A549 (cell line): Measurements from ENCODE around the gene MAPKAP1. TPM values are rescaled to one million over a fixed set of nuclear protein-coding genes. Genes with fewer than 3 reads are reported as not detected.

Experiments used
- ATAC-seq, 2 experiments: fragments of 200-7000 bp in 1 of 2; fragments of >200 bp in 1 of 2; cut with Nextera tagmentation in 1 of 2; cut with Tn5 transposase in 1 of 2; 3 replicates each; pipeline versions ENCODE4 v1.8.0 to v1.9.1; 2018 to 2020; ENCODE audit warnings: mild to moderate bottlenecking in 1 of 2, moderate library complexity in 1 of 2
- CTCF ChIA-PET: fragments of 300-600 bp; sonication (Branson Sonifier 250); formaldehyde crosslinking; extraction: SDS; loops from one replicate; lab custom pipeline; 2021; ENCODE audit warnings: antibody characterized with exemption, inconsistent platforms; lab: Yijun Ruan, JAX
- POLR2A ChIA-PET: fragments of 350-600 bp; formaldehyde crosslinking; extraction: SDS; loops from one replicate; lab custom pipeline; 2021; ENCODE audit warnings: antibody characterized with exemption, inconsistent platforms; lab: Yijun Ruan, JAX
- DNase-seq, 2 experiments: peaks; one replicate each; pipeline versions ENCODE4 v3.0.0 to v3.0.0-alpha.2; 2011 to 2016; ENCODE audit warnings: low read depth in 1 of 2, low spot score in 1 of 2
- FAIRE-seq: peaks from 2 replicates; lab custom pipeline; 2011; peaks lifted over from hg19 to GRCh38; lab: Jason Lieb, UNC
- H3K27ac ChIP-seq, 2 experiments: fragments of >200 bp; sonication (Bioruptor Twin); formaldehyde crosslinking; 3 replicates each; pipeline ENCODE4 v1.5.1; 2016 to 2017
- H3K4me1 ChIP-seq: fragments of >200 bp; sonication (Bioruptor Twin); formaldehyde crosslinking; 3 replicates; pipeline ENCODE4 v1.6.1; 2016
- H3K4me2 ChIP-seq: fragments of >200 bp; sonication (Bioruptor Twin); formaldehyde crosslinking; 3 replicates; pipeline ENCODE4 v1.6.1; 2016
- H3K4me3 ChIP-seq: fragments of >200 bp; sonication (Bioruptor Twin); formaldehyde crosslinking; 3 replicates; pipeline ENCODE4 v1.5.1; 2016
- H3K9me3 ChIP-seq: fragments of >200 bp; sonication (Bioruptor Twin); formaldehyde crosslinking; 3 replicates; pipeline ENCODE4 v1.6.1; 2016
- BCL3 ChIP-seq: fragments of >200 bp; sonication (Bioruptor Twin); formaldehyde crosslinking; IDR thresholded peaks from 3 replicates; pipeline ENCODE4 v1.6.1; 2016
- BHLHE40 ChIP-seq: IDR thresholded peaks from 2 replicates; pipeline ENCODE4 v1.6.1; 2012; ENCODE audit warnings: low read depth, low read length, inconsistent platforms
- CEBPB ChIP-seq, 2 experiments: fragments of >200 bp in 1 of 2; sonication (Bioruptor Twin) in 1 of 2; formaldehyde crosslinking in 1 of 2; IDR thresholded peaks; 2 replicates each; pipeline ENCODE4 v1.6.1; 2012 to 2016
- CHD4 ChIP-seq: fragments of 200-600 bp; sonication (generic); IDR thresholded peaks from 2 replicates; pipeline ENCODE4 v1.6.1; 2016; ENCODE audit warnings: antibody characterized with exemption, mild to moderate bottlenecking, borderline replicate concordance
- EHMT2 ChIP-seq: fragments of 200-600 bp; sonication (generic); IDR thresholded peaks from 2 replicates; pipeline ENCODE4 v1.6.1; 2016; ENCODE audit warnings: antibody characterized with exemption, low read depth, mild to moderate bottlenecking, moderate library complexity
- ESRRA ChIP-seq: fragments of 150-350 bp; IDR thresholded peaks from 2 replicates; pipeline ENCODE4 v1.6.1; 2014; ENCODE audit warnings: mild to moderate bottlenecking, low read length, borderline replicate concordance
- FOSB ChIP-seq: fragments of 250-450 bp; sonication (Bioruptor Pico); IDR thresholded peaks from 2 replicates; pipeline ENCODE4 v1.5.0; 2020; ENCODE audit warnings: mild to moderate bottlenecking, moderate library complexity
- FOSL2 ChIP-seq, 2 experiments: fragments of 450-650 bp in 1 of 2; fragments of >200 bp in 1 of 2; sonication (Bioruptor Twin) in 1 of 2; formaldehyde crosslinking; IDR thresholded peaks; 2 replicates each; pipeline versions ENCODE4 v1.5.0 to v1.6.1; 2016 to 2020; ENCODE audit warnings: mild to moderate bottlenecking in 1 of 2, moderate library complexity in 1 of 2
- HDAC2 ChIP-seq: fragments of 200-600 bp; sonication (generic); IDR thresholded peaks from 2 replicates; pipeline ENCODE4 v1.6.1; 2016
- HES2 ChIP-seq: fragments of >200 bp; sonication (Bioruptor Twin); formaldehyde crosslinking; IDR thresholded peaks from 2 replicates; pipeline ENCODE4 v1.6.1; 2016
- HOXA7 ChIP-seq: fragments of 250-450 bp; sonication (Bioruptor Pico); IDR thresholded peaks from 2 replicates; pipeline ENCODE4 v1.5.0; 2020; ENCODE audit warnings: mild to moderate bottlenecking, moderate library complexity
- KDM1A ChIP-seq: fragments of 200-600 bp; sonication (generic); IDR thresholded peaks from 2 replicates; pipeline ENCODE4 v1.6.1; 2016; ENCODE audit warnings: low read depth, mild to moderate bottlenecking
- KDM5A ChIP-seq: fragments of 200-600 bp; sonication (generic); IDR thresholded peaks from 2 replicates; pipeline ENCODE4 v1.6.1; 2016; ENCODE audit warnings: antibody characterized with exemption, mild to moderate bottlenecking
- MYC ChIP-seq: IDR thresholded peaks from 2 replicates; pipeline ENCODE4 v1.6.1; 2012; ENCODE audit warnings: mild to moderate bottlenecking, inconsistent platforms, low read length, improper control_type of control experiment, borderline replicate concordance
- NFE2L2 ChIP-seq: fragments of 150-350 bp; conservative IDR thresholded peaks from 2 replicates; pipeline ENCODE4 v1.6.1; 2014; ENCODE audit warnings: low read length
- NR3C1 ChIP-seq: fragments of >200 bp; sonication (Bioruptor Twin); formaldehyde crosslinking; IDR thresholded peaks from 3 replicates; pipeline ENCODE4 v1.6.1; 2017
- RARB ChIP-seq: fragments of 250-450 bp; sonication (Bioruptor Pico); IDR thresholded peaks from 2 replicates; pipeline ENCODE4 v1.8.0; 2021; ENCODE audit warnings: mild to moderate bottlenecking, moderate library complexity
- RNF2 ChIP-seq: fragments of 200-600 bp; sonication (generic); IDR thresholded peaks from 2 replicates; pipeline ENCODE4 v1.6.1; 2016; ENCODE audit warnings: low read depth, mild to moderate bottlenecking, antibody characterized with exemption, moderate library complexity, borderline replicate concordance
- TFCP2L1 ChIP-seq: fragments of 250-450 bp; sonication (Bioruptor Pico); IDR thresholded peaks from 2 replicates; pipeline ENCODE4 v1.5.0; 2021; ENCODE audit warnings: mild to moderate bottlenecking
- ZC3H11A ChIP-seq: fragments of 450-650 bp; IDR thresholded peaks from 2 replicates; pipeline ENCODE4 v1.6.1; 2014; ENCODE audit warnings: antibody characterized with exemption, mild to moderate bottlenecking
- WGBS: methylation state at CpG from one replicate; pipeline ENCODE4 v1.1.6; 2017; ENCODE audit errors: missing lambda C conversion rate; 5-methylcytosine and 5-hydroxymethylcytosine counted together
- polyA plus RNA-seq, 4 experiments: library from polyadenylated mRNA; depleted of rRNA in 3 of 4; stranded (reverse); fragments of >200 nt; fragmentation: RNase III in 1 of 4; extraction: RNeasy Plus Mini Kit Qiagen cat#74134 plus additional on column Dnase treatment in 1 of 4; gene quantifications; 2 replicates in 3 of 4; 3 replicates in 1 of 4; pipeline ENCODE4 v1.2.3, GENCODE V29; 2011 to 2017
- TF ChIP-seq, protein P1 (sequence below): fragments of >200 bp; sonication (Bioruptor Twin); formaldehyde crosslinking; IDR thresholded peaks from 3 replicates; pipeline ENCODE4 v1.5.1; 2016
- TF ChIP-seq, protein P2 (sequence below): IDR thresholded peaks from 2 replicates; pipeline ENCODE4 v1.6.1; 2012
- TF ChIP-seq, protein P3 (sequence below): IDR thresholded peaks from 2 replicates; pipeline ENCODE4 v1.6.1; 2012

The MAPKAP1 gene
- polyA plus RNA-seq, 2 of the 4 experiments (the other 2 are of a cell fraction), result 49.9 to 119 TPM

DNA sequence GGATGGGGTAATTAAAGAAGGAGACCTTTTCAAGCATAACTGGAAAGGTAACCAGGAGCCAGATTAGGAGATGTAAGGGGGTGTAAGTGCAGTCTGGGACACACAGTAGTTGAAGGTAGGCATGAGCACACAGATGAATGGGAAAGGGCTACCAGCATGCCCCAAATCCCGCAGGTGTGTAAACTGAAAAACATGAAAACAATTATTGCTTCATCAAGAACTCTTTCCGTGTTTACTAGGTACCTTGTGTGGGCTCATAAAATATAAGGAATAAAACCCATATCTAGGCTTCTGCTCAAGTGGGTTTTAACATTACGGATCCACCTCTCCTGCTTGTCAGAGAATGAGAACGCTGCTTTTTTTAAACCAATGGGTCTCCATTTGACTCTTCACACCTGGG lies 1.1 kb downstream of the MAPKAP1 start:
- CTCF ChIA-PET, result interaction anchor here (1.1 kb wide), 1 partner anchor 33 kb away, joined by 3 read pairs; no protein-coding TSS in a partner anchor
- no peak for TF ChIP-seq KDM5A
- 0 out of 4 replicates have a peak, but pooled peaks of 1 of the 2 experiments have one; percentile 8 for TF ChIP-seq CEBPB (IDR thresholded peaks at IDR 0.05)
- TF ChIP-seq TFCP2L1, result no peak
- TF ChIP-seq, all 56 proteins: peak for 1
- no peaks in the 10 kb centered on the region for H3K9me3 ChIP-seq
- peaks cover 17% of the 10 kb centered on the region for H3K4me1 ChIP-seq
- POLR2A ChIA-PET, result interaction anchor here (1.7 kb wide), 1 partner anchor 13 kb away, joined by 13 read pairs; no protein-coding TSS in a partner anchor
- WGBS, result 63% methylated on average over 4 of the region's 4 CpGs
- H3K27ac ChIP-seq, result peak overlapping the region; percentile 92 to 93; a peak in 5 of 6 replicates
- H3K4me2 ChIP-seq, result peak overlapping the region; percentile 97
- peak overlapping the region; percentile 79 for H3K4me3 ChIP-seq
- FAIRE-seq (no peak), DNase-seq (no peak), ATAC-seq (no peak)

DNA sequence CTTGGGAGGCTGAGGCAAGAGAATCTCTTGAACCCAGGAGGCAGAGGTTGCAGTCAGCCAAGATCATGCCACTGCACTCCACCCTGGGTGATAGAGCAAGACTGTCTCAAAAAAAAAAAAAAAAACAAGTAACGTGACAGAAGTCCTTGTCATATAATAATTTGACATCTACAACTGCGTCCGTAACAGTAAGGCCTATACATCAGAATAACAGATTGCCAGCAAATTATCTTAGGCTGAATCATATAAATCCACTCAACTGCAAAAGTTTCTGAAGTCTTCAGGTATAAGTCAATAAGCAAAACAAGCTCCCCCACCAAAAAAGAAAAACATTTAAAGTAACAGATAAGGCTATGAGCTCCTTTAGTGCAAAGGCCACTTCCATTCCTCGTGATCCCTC lies 3.3 kb downstream of the MAPKAP1 start:
- WGBS, result 91% methylated on average over 4 of the region's 4 CpGs
- no peak for DNase-seq
- ATAC-seq, result no peak
- no peak for FAIRE-seq
- ChIA-PET CTCF (interaction anchor here (0.6 to 1.0 kb wide), 2 partner anchors 22 to 850 kb away, joined by 3 to 4 read pairs; no protein-coding TSS in a partner anchor), POLR2A (interaction anchor here (0.7 kb wide), 1 partner anchor 113 kb away, joined by 5 read pairs; no protein-coding TSS in a partner anchor)
- H3K4me3 ChIP-seq, result no peak overlapping the region
- H3K9me3 ChIP-seq, result no peaks in the 10 kb centered on the region
- no peak overlapping the region for H3K4me2 ChIP-seq
- TF ChIP-seq MYC, result no peak
- no peak for TF ChIP-seq NFE2L2
- no peak for TF ChIP-seq NR3C1
- TF ChIP-seq RNF2, result no peak
- no peak for TF ChIP-seq KDM1A
- no peak for TF ChIP-seq HOXA7
- TF ChIP-seq BHLHE40, result no peak
- TF ChIP-seq FOSB (CRISPR knock-in tag), result no peak
- TF ChIP-seq RARB (CRISPR knock-in tag), result no peak
- TF ChIP-seq, protein P1, sequence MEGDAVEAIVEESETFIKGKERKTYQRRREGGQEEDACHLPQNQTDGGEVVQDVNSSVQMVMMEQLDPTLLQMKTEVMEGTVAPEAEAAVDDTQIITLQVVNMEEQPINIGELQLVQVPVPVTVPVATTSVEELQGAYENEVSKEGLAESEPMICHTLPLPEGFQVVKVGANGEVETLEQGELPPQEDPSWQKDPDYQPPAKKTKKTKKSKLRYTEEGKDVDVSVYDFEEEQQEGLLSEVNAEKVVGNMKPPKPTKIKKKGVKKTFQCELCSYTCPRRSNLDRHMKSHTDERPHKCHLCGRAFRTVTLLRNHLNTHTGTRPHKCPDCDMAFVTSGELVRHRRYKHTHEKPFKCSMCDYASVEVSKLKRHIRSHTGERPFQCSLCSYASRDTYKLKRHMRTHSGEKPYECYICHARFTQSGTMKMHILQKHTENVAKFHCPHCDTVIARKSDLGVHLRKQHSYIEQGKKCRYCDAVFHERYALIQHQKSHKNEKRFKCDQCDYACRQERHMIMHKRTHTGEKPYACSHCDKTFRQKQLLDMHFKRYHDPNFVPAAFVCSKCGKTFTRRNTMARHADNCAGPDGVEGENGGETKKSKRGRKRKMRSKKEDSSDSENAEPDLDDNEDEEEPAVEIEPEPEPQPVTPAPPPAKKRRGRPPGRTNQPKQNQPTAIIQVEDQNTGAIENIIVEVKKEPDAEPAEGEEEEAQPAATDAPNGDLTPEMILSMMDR, result no peak
- TF ChIP-seq ZC3H11A, result no peak
- H3K27ac ChIP-seq, result no peak overlapping the region
- H3K4me1 ChIP-seq, result peaks cover 17% of the 10 kb centered on the region

GRCh38 chr9:125701351-125701750 lies 5.7 kb downstream of the MAPKAP1 start:
- CTCF ChIA-PET, result no interaction called here
- Histone ChIP-seq H3K4me3 (no peak overlapping the region), H3K27ac (no peak overlapping the region), H3K4me1 (peaks cover 14% of the 10 kb centered on the region; the same call in 2 of the 3 replicates), H3K4me2 (no peak overlapping the region), H3K9me3 (no peaks in the 10 kb centered on the region)
- DNase-seq (no peak), ATAC-seq (no peak)
- POLR2A ChIA-PET, result no interaction called here
- 96% methylated on average over 6 of the region's 6 CpGs for WGBS
- TF ChIP-seq HDAC2, result no peak
- no peak for TF ChIP-seq FOSL2 (IDR thresholded peaks at IDR 0.05)
- TF ChIP-seq FOSL2 (CRISPR knock-in tag; IDR thresholded peaks at IDR 0.05), result no peak
- no peak for TF ChIP-seq ESRRA
- no peak for TF ChIP-seq FOSB (CRISPR knock-in tag)
- TF ChIP-seq CHD4, result no peak
- no peak for TF ChIP-seq NFE2L2
- no peak for TF ChIP-seq MYC
- TF ChIP-seq ZC3H11A, result no peak
- no peak for TF ChIP-seq EHMT2
- no peak for TF ChIP-seq HES2
- TF ChIP-seq, protein P2, sequence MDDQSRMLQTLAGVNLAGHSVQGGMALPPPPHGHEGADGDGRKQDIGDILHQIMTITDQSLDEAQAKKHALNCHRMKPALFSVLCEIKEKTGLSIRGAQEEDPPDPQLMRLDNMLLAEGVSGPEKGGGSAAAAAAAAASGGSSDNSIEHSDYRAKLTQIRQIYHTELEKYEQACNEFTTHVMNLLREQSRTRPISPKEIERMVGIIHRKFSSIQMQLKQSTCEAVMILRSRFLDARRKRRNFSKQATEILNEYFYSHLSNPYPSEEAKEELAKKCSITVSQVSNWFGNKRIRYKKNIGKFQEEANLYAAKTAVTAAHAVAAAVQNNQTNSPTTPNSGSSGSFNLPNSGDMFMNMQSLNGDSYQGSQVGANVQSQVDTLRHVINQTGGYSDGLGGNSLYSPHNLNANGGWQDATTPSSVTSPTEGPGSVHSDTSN, result no peak
- TF ChIP-seq, protein P3, sequence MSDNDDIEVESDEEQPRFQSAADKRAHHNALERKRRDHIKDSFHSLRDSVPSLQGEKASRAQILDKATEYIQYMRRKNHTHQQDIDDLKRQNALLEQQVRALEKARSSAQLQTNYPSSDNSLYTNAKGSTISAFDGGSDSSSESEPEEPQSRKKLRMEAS, result no peak
- TF ChIP-seq BCL3, result no peak
- TF ChIP-seq, all 56 proteins: peak for 0
- FAIRE-seq, result no peak
